Sigmoid colon (tissue), 7 donors: ENCODE data around the gene SPRY2. TPM values are rescaled to one million over a fixed set of nuclear protein-coding genes. Genes with fewer than 3 reads are reported as not detected.
"Not testable (repeated sequence)": the region's sequence is repeated elsewhere in the genome, so short reads cannot be mapped to it uniquely, and the experiment has no call there.

Experiments
- DNase-seq: peaks from one replicate; pipeline ENCODE4 v3.0.0-alpha.2; 2019
- H3K27ac ChIP-seq, 4 donors: fragments of 200-600 bp; sonication (generic); one replicate each; pipeline ENCODE4 v1.5.1; 2016 to 2019; ENCODE audit warnings: mild to moderate bottlenecking in 1 of 4
- H3K27me3 ChIP-seq, 3 donors: fragments of 200-600 bp; sonication (generic); one replicate each; pipeline ENCODE4 v1.5.1; 2019; ENCODE audit warnings: mild to moderate bottlenecking in 1 of 3
- H3K36me3 ChIP-seq, 4 donors: fragments of 200-600 bp; sonication (generic); one replicate each; pipeline ENCODE4 v1.5.1; 2016 to 2019
- H3K4me1 ChIP-seq, 4 donors: fragments of 200-600 bp; sonication (generic); one replicate each; pipeline ENCODE4 v1.5.1; 2017 to 2019
- H3K4me3 ChIP-seq, 4 donors: fragments of 200-600 bp; sonication (generic); one replicate each; pipeline ENCODE4 v1.5.1; 2017 to 2019; ENCODE audit warnings: mild to moderate bottlenecking in 2 of 4, moderate library complexity in 1 of 4
- H3K9me3 ChIP-seq, 4 donors: fragments of 200-600 bp in 3 of 4; sonication (generic) in 3 of 4; one replicate each; pipeline versions ENCODE4 v1.5.1 to v1.6.1; 2013 to 2019
- CTCF ChIP-seq, 4 experiments: fragments of 450-650 bp in 3 of 4; fragments of 200-600 bp in 1 of 4; IDR thresholded peaks; one replicate each; pipeline ENCODE4 v1.5.1; 2016 to 2019; ENCODE audit warnings: antibody characterized with exemption in 4 of 4, mild to moderate bottlenecking in 3 of 4, moderate library complexity in 2 of 4
- EP300 ChIP-seq, 4 donors: sonication (generic); formaldehyde crosslinking; IDR thresholded peaks; one replicate each; pipeline ENCODE4 v1.6.1; 2017; ENCODE audit warnings: antibody characterized with exemption in 4 of 4
- POLR2A ChIP-seq, 2 donors: fragments of 450-650 bp; IDR thresholded peaks; one replicate each; pipeline ENCODE4 v1.6.1; 2016; ENCODE audit warnings: antibody characterized with exemption in 2 of 2, mild to moderate bottlenecking in 2 of 2, moderate library complexity in 2 of 2
- POLR2AphosphoS5 ChIP-seq, 4 donors: sonication (generic); formaldehyde crosslinking; IDR thresholded peaks; one replicate each; pipeline ENCODE4 v1.6.1; 2017; ENCODE audit warnings: antibody characterized with exemption in 4 of 4
- WGBS, 2 donors: extraction: QIAGEN DNeasy Blood & Tissue Kit; methylation state at CpG; one replicate each; pipeline ENCODE4 v1.1.7; 2013; 5-methylcytosine and 5-hydroxymethylcytosine counted together
- intact Hi-C: fragments of 100-400 bp; cut with DNase I; formaldehyde crosslinking; loops from one replicate; pipeline ENCODE4 v1.15.1; 2023
- polyA plus RNA-seq, 3 donors: library from polyadenylated mRNA; stranded (reverse); fragments of 200-250 nt; gene quantifications; one replicate each; pipeline ENCODE4 v1.2.3, GENCODE V29; 2013
- total RNA-seq, 4 donors: library from RNA; depleted of rRNA; stranded (reverse); fragments of >200 nt; gene quantifications; one replicate each; pipeline ENCODE4 v1.1.0, GENCODE V29; 2016
- donor health status: healthy with polysubstance abuse.
- donor health status: Bipolar disorder and iron deficiency.
- donor health status: healthy.

Gene SPRY2
- total and polyA plus RNA-seq, 7 donors = 27.7 to 74.2 (median 33.5) TPM

GRCh38 chr13:80348314-80348713 is 7.4 kb upstream of the SPRY2 start:
- no peaks in the 10 kb centered on the region for H3K36me3 ChIP-seq
- H3K27me3 ChIP-seq = no peaks in the 10 kb centered on the region
- peaks cover 0 to 1% (median under 1%) of the 10 kb centered on the region in 4 donors for H3K4me1 ChIP-seq
- intact Hi-C loops = loop anchor here (10.0 kb wide), 2 partner anchors 666 to 674 kb away; no protein-coding TSS in a partner anchor
- no peak overlapping the region for H3K4me3 ChIP-seq
- TF ChIP-seq POLR2A (IDR thresholded peaks at IDR 0.05) (no peak), EP300 (IDR thresholded peaks at IDR 0.05) (no peak), CTCF (IDR thresholded peaks at IDR 0.05) (no peak), POLR2AphosphoS5 (IDR thresholded peaks at IDR 0.05) (no peak)
- no peak for DNase-seq
- H3K9me3 ChIP-seq = no peaks in the 10 kb centered on the region
- H3K27ac ChIP-seq = no peak overlapping the region

GRCh38 chr13:80345771-80346510 is 5.0 kb upstream of the SPRY2 start:
- no peak for DNase-seq
- TF ChIP-seq POLR2AphosphoS5 (IDR thresholded peaks at IDR 0.05) = no peak
- TF ChIP-seq EP300 (IDR thresholded peaks at IDR 0.05) = no peak
- no peak for TF ChIP-seq CTCF (IDR thresholded peaks at IDR 0.05)
- no peak for TF ChIP-seq POLR2A (IDR thresholded peaks at IDR 0.05)
- 82 to 83% methylated on average over 8 of the region's 8 CpGs for WGBS, 2 donors
- peak overlapping the region in 1 of 4 donors; percentile 18 for H3K27ac ChIP-seq
- no peak overlapping the region for H3K4me3 ChIP-seq
- H3K36me3 ChIP-seq = no peaks in the 10 kb centered on the region
- peaks cover 0 to 10% (median 9%) of the 10 kb centered on the region in 4 donors for H3K4me1 ChIP-seq
- no peaks in the 10 kb centered on the region for H3K27me3 ChIP-seq
- no peaks in the 10 kb centered on the region for H3K9me3 ChIP-seq
- intact Hi-C loops = loop anchor here (2.0 to 10.0 kb wide), 3 partner anchors 17 to 671 kb away; no protein-coding TSS in a partner anchor

GRCh38 chr13:80344032-80344431 is 3.1 kb upstream of the SPRY2 start:
- H3K4me3 ChIP-seq, H3K27me3 ChIP-seq, DNase-seq, H3K36me3 ChIP-seq, H3K9me3 ChIP-seq, H3K27ac ChIP-seq: not testable (repeated sequence)
- peaks cover 0 to 10% (median 9%) of the 10 kb centered on the region in 4 donors for H3K4me1 ChIP-seq
- WGBS, 2 donors = 96 to 97% methylated on average over 11 of the region's 11 CpGs
- intact Hi-C loops = loop anchor here (2.0 to 10.0 kb wide), 3 partner anchors 19 to 671 kb away; no protein-coding TSS in a partner anchor

GRCh38 chr13:80342471-80343371 is 1.8 kb upstream of the SPRY2 start:
- no peaks in the 10 kb centered on the region for H3K36me3 ChIP-seq
- DNase-seq = peak; percentile 90
- WGBS, 2 donors = 1 to 2% methylated on average over 61 of the region's 61 CpGs
- H3K27ac ChIP-seq = peak overlapping the region; percentile 88 to 92 (median 90)
- peaks cover 0 to 13% (median 10%) of the 10 kb centered on the region in 4 donors for H3K4me1 ChIP-seq
- intact Hi-C loops = loop anchor here (10.0 kb wide), 2 partner anchors 668 to 672 kb away; no protein-coding TSS in a partner anchor
- H3K27me3 ChIP-seq = no peaks in the 10 kb centered on the region
- peak; percentile 78 to 98 (median 90) for TF ChIP-seq CTCF (IDR thresholded peaks at IDR 0.05)
- TF ChIP-seq POLR2AphosphoS5 (IDR thresholded peaks at IDR 0.05) = peak in 3 of 4 donors; percentile 41 to 54 (median 49)
- peak in 1 of 2 donors; percentile 23 for TF ChIP-seq POLR2A (IDR thresholded peaks at IDR 0.05)
- no peak for TF ChIP-seq EP300 (IDR thresholded peaks at IDR 0.05)
- H3K4me3 ChIP-seq = peak overlapping the region; percentile 63 to 73 (median 67)
- no peaks in the 10 kb centered on the region for H3K9me3 ChIP-seq
